Upper lobe of left lung (tissue), 6 donors: ENCODE measurements around the gene HIGD1A. TPM values are rescaled to one million over a fixed set of nuclear protein-coding genes. Genes with fewer than 3 reads are reported as not detected.
A peak's percentile ranks its signal among the peaks of the same experiment; 100 is the strongest.

Experiments used
- ATAC-seq, 2 donors: fragments of 200-7000 bp; cut with Tn5 transposase; one replicate each; pipeline ENCODE4 v1.9.1; 2022; ENCODE audit warnings: mild to moderate bottlenecking in 2 of 2, moderate library complexity in 2 of 2; ENCODE audit not compliant: low FRiP score in 2 of 2
- DNase-seq, 2 donors: peaks; one replicate each; pipeline ENCODE4 v3.0.0-alpha.2; 2019 to 2020
- H3K27ac ChIP-seq, 4 donors: fragments of 200-600 bp; sonication (generic); one replicate each; pipeline ENCODE4 v1.5.1; 2016 to 2019
- H3K27me3 ChIP-seq, 4 donors: fragments of 200-600 bp; sonication (generic); one replicate each; pipeline ENCODE4 v1.5.1; 2017 to 2019
- H3K36me3 ChIP-seq, 4 donors: fragments of 200-600 bp; sonication (generic); one replicate each; pipeline ENCODE4 v1.5.1; 2016 to 2019
- H3K4me1 ChIP-seq, 4 donors: fragments of 200-600 bp; sonication (generic); one replicate each; pipeline ENCODE4 v1.5.1; 2018 to 2019
- H3K4me3 ChIP-seq, 4 donors: fragments of 200-600 bp; sonication (generic); one replicate each; pipeline ENCODE4 v1.5.1; 2017 to 2019; ENCODE audit warnings: mild to moderate bottlenecking in 2 of 4, moderate library complexity in 1 of 4
- H3K9me3 ChIP-seq, 4 donors: fragments of 200-600 bp; sonication (generic); one replicate each; pipeline ENCODE4 v1.5.1; 2018 to 2019
- CTCF ChIP-seq, 6 experiments: fragments of 450-650 bp in 4 of 6; fragments of 200-600 bp in 2 of 6; sonication (generic) in 2 of 6; IDR thresholded peaks; one replicate each; pipeline ENCODE4 v1.5.1; 2016 to 2019; ENCODE audit warnings: antibody characterized with exemption in 6 of 6
- EP300 ChIP-seq, 4 donors: sonication (generic); formaldehyde crosslinking; IDR thresholded peaks; one replicate each; pipeline ENCODE4 v1.5.1; 2017; ENCODE audit warnings: antibody characterized with exemption in 4 of 4, control low read depth in 2 of 4
- POLR2A ChIP-seq, 4 donors: fragments of 450-650 bp; IDR thresholded peaks; one replicate each; pipeline ENCODE4 v1.5.1; 2016 to 2017; ENCODE audit warnings: antibody characterized with exemption in 4 of 4, mild to moderate bottlenecking in 2 of 4
- POLR2AphosphoS5 ChIP-seq, 2 donors: sonication (generic); formaldehyde crosslinking; IDR thresholded peaks; one replicate each; pipeline ENCODE4 v1.5.1; 2017; ENCODE audit warnings: antibody characterized with exemption in 2 of 2
- WGBS, 2 donors: methylation state at CpG; one replicate each; pipeline ENCODE4 v1.1.5; 2017 to 2018; 5-methylcytosine and 5-hydroxymethylcytosine counted together
- total RNA-seq, 6 donors: library from RNA; depleted of rRNA in 4 of 6; stranded (reverse); fragments of >200 nt in 4 of 6; gene quantifications; one replicate each; pipeline versions ENCODE4 v1.1.0 to v1.2.1, GENCODE V29; 2016 to 2021
- donor health status: DM: no; HTN: no; CAD: no; lungs with moderate emphysema.
- donor health status: DM: no; HTN: yes; CAD: no; lungs with severe emphysema.

HIGD1A gene
- total RNA-seq, 6 donors from 2014 or later: 26.2 to 108 (median 73.3) TPM

DNA sequence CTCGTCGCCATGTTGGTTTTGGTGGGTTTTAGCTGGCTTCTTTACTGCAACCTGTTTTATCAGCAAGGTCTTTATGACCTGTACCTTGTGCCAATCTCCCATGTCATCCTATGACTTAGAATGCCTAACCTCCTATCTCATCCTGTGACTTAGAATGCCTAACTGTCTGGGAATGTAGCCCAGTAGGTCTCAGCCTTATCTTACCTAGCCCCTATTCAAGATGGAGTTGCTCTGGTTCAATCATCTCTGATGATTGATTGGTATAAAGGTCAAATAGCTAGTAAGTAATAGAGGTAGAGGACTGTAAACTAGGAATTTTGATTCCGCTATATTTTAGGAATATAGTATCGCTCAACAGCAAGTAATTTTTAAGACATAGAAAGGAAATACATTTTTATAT lies 3.6 kb upstream of the HIGD1A start:
- DNase-seq (no peak), ATAC-seq (no peak)
- no peaks in the 10 kb centered on the region for H3K36me3 ChIP-seq
- TF ChIP-seq CTCF (IDR thresholded peaks at IDR 0.05) (no peak), EP300 (IDR thresholded peaks at IDR 0.05) (no peak), POLR2AphosphoS5 (IDR thresholded peaks at IDR 0.05) (no peak), POLR2A (IDR thresholded peaks at IDR 0.05) (no peak)
- no peaks in the 10 kb centered on the region for H3K27me3 ChIP-seq
- H3K4me3 ChIP-seq: no peak overlapping the region
- 97% methylated on average over 4 of the region's 4 CpGs for WGBS, 2 donors
- H3K27ac ChIP-seq: no peak overlapping the region
- peaks cover 3 to 17% (median 8%) of the 10 kb centered on the region in 4 donors for H3K4me1 ChIP-seq
- H3K9me3 ChIP-seq: no peaks in the 10 kb centered on the region

DNA sequence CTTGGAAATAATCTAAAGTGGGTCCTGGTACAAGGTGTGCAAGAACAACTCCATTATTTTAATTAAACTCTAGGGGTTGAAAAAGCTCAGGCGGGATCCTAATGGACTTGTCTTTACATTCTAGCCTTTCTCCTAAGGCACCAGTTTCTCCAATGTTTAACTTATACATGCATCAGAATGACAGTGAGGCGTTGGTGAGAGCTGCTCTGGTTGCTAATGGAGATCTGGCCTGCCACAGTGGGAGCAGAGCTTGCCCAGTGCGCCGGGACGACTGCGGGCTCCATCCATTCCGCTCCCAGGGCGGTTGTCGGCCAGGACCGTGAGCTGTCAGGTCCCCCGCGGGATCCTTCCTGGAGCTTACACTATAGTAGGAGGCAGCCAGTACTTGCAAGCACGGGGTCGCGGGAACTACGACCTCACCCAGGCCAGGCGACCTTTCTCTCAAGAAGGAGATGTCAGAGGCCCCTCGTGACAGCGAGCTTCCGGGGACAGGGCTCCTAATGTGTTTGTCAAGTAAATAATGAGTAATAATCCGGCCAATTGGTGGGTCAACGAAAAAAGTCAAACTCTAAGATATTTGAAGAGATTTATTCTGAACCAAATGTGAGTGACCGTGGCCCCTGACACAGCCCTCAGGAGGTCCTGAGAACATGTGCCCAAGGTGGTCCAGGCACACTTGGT lies 991 bp upstream of the HIGD1A start:
- no peaks in the 10 kb centered on the region for H3K9me3 ChIP-seq
- WGBS, 2 donors: 53 to 55% methylated on average over 13 to 23 of the region's 23 CpGs
- peak overlapping the region in 3 of 4 donors; percentile 64 to 77 (median 73) for H3K4me3 ChIP-seq
- TF ChIP-seq EP300 (IDR thresholded peaks at IDR 0.05): no peak
- TF ChIP-seq POLR2AphosphoS5 (IDR thresholded peaks at IDR 0.05): peak in 1 of 2 donors; percentile 13
- H3K36me3 ChIP-seq: no peaks in the 10 kb centered on the region
- peak overlapping the region in 3 of 4 donors; percentile 91 to 98 (median 95) for H3K27ac ChIP-seq
- no peak for ATAC-seq
- peak; percentile 49 to 79 for DNase-seq
- peaks cover 25 to 39% (median 26%) of the 10 kb centered on the region in 4 donors for H3K4me1 ChIP-seq
- no peaks in the 10 kb centered on the region for H3K27me3 ChIP-seq

GRCh38 chr3:42804831-42805132 lies 492 bp upstream of the HIGD1A start:
- Histone ChIP-seq H3K27ac (peak overlapping the region; percentile 91 to 98 (median 94)), H3K27me3 (no peaks in the 10 kb centered on the region), H3K9me3 (no peaks in the 10 kb centered on the region), H3K4me1 (peaks cover 26 to 44% (median 31%) of the 10 kb centered on the region in 4 donors), H3K36me3 (no peaks in the 10 kb centered on the region), H3K4me3 (peak overlapping the region; percentile 47 to 77 (median 68))
- WGBS, 2 donors: 1% methylated on average over 11 to 13 of the region's 13 CpGs
- DNase-seq (no peak), ATAC-seq (no peak)
- no peak for TF ChIP-seq POLR2AphosphoS5 (IDR thresholded peaks at IDR 0.05)
- no peak for TF ChIP-seq POLR2A (IDR thresholded peaks at IDR 0.05)
- no peak for TF ChIP-seq EP300 (IDR thresholded peaks at IDR 0.05)
- no peak for TF ChIP-seq CTCF (IDR thresholded peaks at IDR 0.05)

GRCh38 chr3:42803414-42804105 lies 730 bp downstream of the HIGD1A start:
- peak overlapping the region; percentile 91 to 98 (median 94) for H3K27ac ChIP-seq
- no peaks in the 10 kb centered on the region for H3K27me3 ChIP-seq
- no peak for TF ChIP-seq POLR2AphosphoS5 (IDR thresholded peaks at IDR 0.05)
- TF ChIP-seq POLR2A (IDR thresholded peaks at IDR 0.05): no peak
- TF ChIP-seq CTCF (IDR thresholded peaks at IDR 0.05): no peak
- TF ChIP-seq EP300 (IDR thresholded peaks at IDR 0.05): no peak
- DNase-seq (peak in 1 of 2 donors; percentile 44), ATAC-seq (peak; percentile 61 to 68)
- H3K9me3 ChIP-seq: no peaks in the 10 kb centered on the region
- peaks cover 26 to 44% (median 32%) of the 10 kb centered on the region in 4 donors for H3K4me1 ChIP-seq
- H3K36me3 ChIP-seq: no peaks in the 10 kb centered on the region
- WGBS, 2 donors: 1 to 4% methylated on average over 17 to 33 of the region's 33 CpGs
- peak overlapping the region; percentile 52 to 77 (median 68) for H3K4me3 ChIP-seq

DNA sequence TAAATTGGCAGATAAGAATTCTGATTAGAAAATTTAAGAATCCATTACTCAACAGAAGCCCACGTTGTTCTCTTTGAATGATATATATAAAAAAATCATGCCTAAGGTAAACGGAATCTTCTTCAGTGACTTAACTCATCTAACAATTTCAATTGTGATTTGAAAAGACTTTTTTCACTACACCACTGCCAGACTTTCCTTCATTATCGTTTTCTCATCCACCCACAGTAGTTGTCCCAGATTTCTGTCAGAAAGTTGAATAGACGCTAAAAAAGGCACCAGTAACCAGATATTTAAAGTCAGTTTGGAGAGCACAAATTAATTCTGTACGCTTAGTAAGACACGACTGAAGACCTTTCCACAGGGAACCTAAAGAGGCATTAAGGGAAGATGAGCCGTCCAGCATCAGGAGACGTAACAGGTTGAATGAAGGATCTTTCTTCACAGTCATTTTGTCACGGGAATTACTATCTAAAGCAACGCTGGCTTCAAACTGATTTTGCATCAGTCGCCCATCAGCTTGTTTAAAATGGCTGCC lies 1.3 kb downstream of the HIGD1A start:
- ATAC-seq: no peak
- H3K4me1 ChIP-seq: peaks cover 26 to 44% (median 32%) of the 10 kb centered on the region in 4 donors
- WGBS, 2 donors: 55 to 59% methylated on average over 11 of the region's 11 CpGs

More for the DNA sequence above, 1.3 kb downstream of the HIGD1A start:
- H3K27ac ChIP-seq: peak overlapping the region; percentile 91 to 98 (median 94)
- H3K4me3 ChIP-seq: peak overlapping the region; percentile 52 to 77 (median 68)
- DNase-seq: no peak
- H3K9me3 ChIP-seq: no peaks in the 10 kb centered on the region
- no peaks in the 10 kb centered on the region for H3K27me3 ChIP-seq
- no peak for TF ChIP-seq POLR2AphosphoS5 (IDR thresholded peaks at IDR 0.05)
- no peaks in the 10 kb centered on the region for H3K36me3 ChIP-seq
